HG02852 (cell line): ENCODE measurements around the gene LRRC10B.
"Not testable (repeated sequence)": the region's sequence is repeated elsewhere in the genome, so short reads cannot be mapped to it uniquely, and the experiment has no call there.

Source experiments
- ATAC-seq: cut with Tn5 transposase; IDR thresholded peaks from one replicate; pipeline ENCODE4 v1.9.1; 2021; ENCODE audit warnings: mild to moderate bottlenecking, moderate library complexity; ENCODE audit not compliant: unreplicated experiment

The LRRC10B gene

GRCh38 chr11:61507962-61508861 is at the start of gene LRRC10B:
Gene LRRC10B (plus strand): TSS chr11:61508749. CDS start chr11:61508999, 250 bp downstream.
- no peak for ATAC-seq

GRCh38 chr11:61460474-61460881 is 48.1 kb upstream of the LRRC10B start:
- no peak for ATAC-seq

- no peak for ATAC-seq
Measured at GRCh38 chr11:61460986-61461385, 47.6 kb upstream of the LRRC10B start.

GRCh38 chr11:61467602-61468001 is 40.9 kb upstream of the LRRC10B start:
- not testable (repeated sequence) for ATAC-seq

- ATAC-seq: no peak
Measured at GRCh38 chr11:61468002-61468401, 40.5 kb upstream of the LRRC10B start.

GRCh38 chr11:61472282-61472681 is 36.3 kb upstream of the LRRC10B start:
- ATAC-seq: no peak

- ATAC-seq: no peak
Measured at GRCh38 chr11:61472868-61473267, 35.7 kb upstream of the LRRC10B start.

GRCh38 chr11:61473370-61474012 is 35.1 kb upstream of the LRRC10B start:
- ATAC-seq: no peak

GRCh38 chr11:61474013-61474643 is 34.4 kb upstream of the LRRC10B start:
- ATAC-seq: no peak

GRCh38 chr11:61475433-61475832 is 33.1 kb upstream of the LRRC10B start:
- no peak for ATAC-seq

GRCh38 chr11:61476371-61476770 is 32.2 kb upstream of the LRRC10B start:
- no peak for ATAC-seq

- no peak for ATAC-seq
Measured at GRCh38 chr11:61477126-61477525, 31.4 kb upstream of the LRRC10B start.

- no peak for ATAC-seq
Measured at GRCh38 chr11:61477727-61478148, 30.8 kb upstream of the LRRC10B start.

- not testable (repeated sequence) for ATAC-seq
Measured at GRCh38 chr11:61479360-61480058, 29.0 kb upstream of the LRRC10B start.

GRCh38 chr11:61480261-61480993 is 28.1 kb upstream of the LRRC10B start:
- no peak for ATAC-seq

GRCh38 chr11:61480994-61481335 is 27.6 kb upstream of the LRRC10B start:
- no peak for ATAC-seq

GRCh38 chr11:61481806-61482205 is 26.7 kb upstream of the LRRC10B start:
- no peak for ATAC-seq

GRCh38 chr11:61482513-61482912 is 26.0 kb upstream of the LRRC10B start:
- ATAC-seq: no peak

- no peak for ATAC-seq
Measured at GRCh38 chr11:61484541-61484940, 24.0 kb upstream of the LRRC10B start.

- no peak for ATAC-seq
Measured at GRCh38 chr11:61485080-61485479, 23.5 kb upstream of the LRRC10B start.
